ENCODE data around the gene NUP93. TPM values are rescaled to one million over a fixed set of nuclear protein-coding genes. Genes with fewer than 3 reads are reported as not detected.
"Not testable (repeated sequence)": the region's sequence is repeated elsewhere in the genome, so short reads cannot be mapped to it uniquely, and the experiment has no call there.

NUP93 gene
- total RNA-seq, 2 donors from 2014 or later, result 38.8 to 73.3 TPM

DNA sequence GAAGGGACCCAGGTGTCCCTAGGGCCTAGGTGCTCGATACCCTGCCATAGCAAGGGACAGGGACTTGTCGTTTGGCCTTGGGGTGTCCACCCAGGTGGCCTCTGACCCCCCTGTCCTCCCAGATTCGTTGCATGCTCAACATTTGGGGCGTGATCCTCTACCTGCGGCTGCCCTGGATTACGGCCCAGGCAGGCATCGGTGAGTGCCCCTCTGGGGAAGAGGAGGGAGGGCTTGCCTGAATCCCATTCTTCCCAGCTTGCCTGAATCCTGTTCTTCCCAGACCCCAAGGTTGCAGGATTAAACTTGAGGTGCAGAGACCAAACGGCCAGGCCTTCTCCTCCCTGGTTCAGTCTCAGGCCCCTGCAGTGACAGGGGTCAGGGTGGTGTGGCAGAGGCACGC, 138.2 kb downstream of the NUP93 start:
- Histone ChIP-seq H3K36me3 (no peaks in the 10 kb centered on the region), H3K4me1 (replicated peaks) (peaks cover 9% of the 10 kb centered on the region), H3K27me3 (replicated peaks; ENCODE audit: insufficient read depth) (no peaks in the 10 kb centered on the region), H3K9me3 (no peaks in the 10 kb centered on the region), H3K4me3 (no peak overlapping the region), H3K27ac (no peak overlapping the region)
- 92% methylated on average over 9 of the region's 9 CpGs for WGBS
- DNase-seq (ENCODE audit: low spot score), result no peak
- intact Hi-C loops (cut with DNase I), result loop anchor here (2.0 to 5.0 kb wide), 2 partner anchors 84 to 177 kb away; no protein-coding TSS in a partner anchor
- TF ChIP-seq POLR2A (IDR thresholded peaks at IDR 0.05), result no peak
- TF ChIP-seq, protein P1, sequence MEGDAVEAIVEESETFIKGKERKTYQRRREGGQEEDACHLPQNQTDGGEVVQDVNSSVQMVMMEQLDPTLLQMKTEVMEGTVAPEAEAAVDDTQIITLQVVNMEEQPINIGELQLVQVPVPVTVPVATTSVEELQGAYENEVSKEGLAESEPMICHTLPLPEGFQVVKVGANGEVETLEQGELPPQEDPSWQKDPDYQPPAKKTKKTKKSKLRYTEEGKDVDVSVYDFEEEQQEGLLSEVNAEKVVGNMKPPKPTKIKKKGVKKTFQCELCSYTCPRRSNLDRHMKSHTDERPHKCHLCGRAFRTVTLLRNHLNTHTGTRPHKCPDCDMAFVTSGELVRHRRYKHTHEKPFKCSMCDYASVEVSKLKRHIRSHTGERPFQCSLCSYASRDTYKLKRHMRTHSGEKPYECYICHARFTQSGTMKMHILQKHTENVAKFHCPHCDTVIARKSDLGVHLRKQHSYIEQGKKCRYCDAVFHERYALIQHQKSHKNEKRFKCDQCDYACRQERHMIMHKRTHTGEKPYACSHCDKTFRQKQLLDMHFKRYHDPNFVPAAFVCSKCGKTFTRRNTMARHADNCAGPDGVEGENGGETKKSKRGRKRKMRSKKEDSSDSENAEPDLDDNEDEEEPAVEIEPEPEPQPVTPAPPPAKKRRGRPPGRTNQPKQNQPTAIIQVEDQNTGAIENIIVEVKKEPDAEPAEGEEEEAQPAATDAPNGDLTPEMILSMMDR (IDR thresholded peaks at IDR 0.05), result no peak
- no peak for TF ChIP-seq POLR2AphosphoS5 (IDR thresholded peaks at IDR 0.05)

DNA sequence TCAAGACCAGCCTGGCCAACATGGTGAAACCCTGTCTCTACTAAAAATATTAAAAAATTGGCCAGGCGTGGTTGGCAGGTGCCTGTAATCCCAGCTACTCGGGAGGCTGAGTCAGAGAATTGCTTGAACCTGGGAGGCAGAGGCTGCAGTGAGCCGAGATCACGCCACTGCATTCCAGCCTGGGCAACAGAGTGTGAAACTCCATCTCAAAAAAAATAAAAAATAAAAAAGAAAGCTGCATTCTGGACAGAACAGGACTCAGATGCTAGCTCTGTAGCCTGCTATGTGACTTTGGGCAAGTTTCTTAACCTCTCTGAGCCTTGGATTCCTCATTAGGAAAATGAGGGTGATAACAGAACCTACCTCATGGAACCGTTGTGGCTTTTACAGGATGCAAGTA, 138.8 kb downstream of the NUP93 start:
- not testable (repeated sequence) for H3K27me3 ChIP-seq (replicated peaks; ENCODE audit: insufficient read depth); H3K36me3 ChIP-seq; H3K27ac ChIP-seq; H3K4me1 ChIP-seq (replicated peaks); DNase-seq (ENCODE audit: low spot score); H3K9me3 ChIP-seq; H3K4me3 ChIP-seq
- intact Hi-C loops (cut with DNase I), result loop anchor here (2.0 to 5.0 kb wide), 2 partner anchors 84 to 176 kb away; no protein-coding TSS in a partner anchor
- 88% methylated on average over 5 of the region's 5 CpGs for whole genome bisulfite sequencing

DNA sequence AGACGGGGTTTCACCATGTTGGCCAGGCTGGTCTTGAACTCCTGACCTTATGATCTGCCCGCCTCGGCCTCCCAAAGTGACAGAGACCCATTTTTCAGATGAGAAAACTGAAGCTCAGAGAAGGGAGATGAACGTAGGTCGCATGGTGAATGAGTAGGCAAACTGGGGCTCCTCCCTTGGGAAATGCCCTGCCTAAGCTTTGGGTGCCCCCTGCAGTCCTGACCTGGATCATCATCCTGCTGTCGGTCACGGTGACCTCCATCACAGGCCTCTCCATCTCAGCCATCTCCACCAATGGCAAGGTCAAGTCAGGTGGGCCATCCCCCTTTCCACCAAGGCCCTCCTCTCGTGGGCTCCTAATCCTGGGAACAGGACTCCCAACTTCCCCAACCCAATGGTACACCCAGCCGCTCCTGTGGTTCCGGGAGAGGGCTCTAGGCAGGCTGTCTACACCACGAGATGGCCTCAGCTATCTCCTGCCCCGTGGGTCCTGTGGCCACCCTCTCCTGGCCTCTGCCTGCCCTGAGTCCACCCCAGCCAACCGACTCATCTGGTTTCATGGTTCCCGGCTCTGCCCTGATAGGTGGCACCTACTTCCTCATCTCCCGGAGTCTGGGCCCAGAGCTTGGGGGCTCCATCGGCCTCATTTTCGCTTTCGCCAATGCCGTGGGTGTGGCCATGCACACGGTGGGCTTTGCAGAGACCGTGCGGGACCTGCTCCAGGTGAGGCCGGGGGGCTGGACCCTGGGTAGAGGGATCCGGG, 139.8 kb downstream of the NUP93 start:
- intact Hi-C loops (cut with DNase I), result loop anchor here (2.0 to 5.0 kb wide), 2 partner anchors 83 to 175 kb away; no protein-coding TSS in a partner anchor
- Histone ChIP-seq H3K9me3 (no peaks in the 10 kb centered on the region), H3K27ac (no peak overlapping the region), H3K27me3 (replicated peaks; ENCODE audit: insufficient read depth) (no peaks in the 10 kb centered on the region), H3K36me3 (no peaks in the 10 kb centered on the region), H3K4me1 (replicated peaks) (peaks cover 9% of the 10 kb centered on the region), H3K4me3 (no peak overlapping the region)
- TF ChIP-seq, protein P1 (IDR thresholded peaks at IDR 0.05), result no peak
- no peak for TF ChIP-seq POLR2A (IDR thresholded peaks at IDR 0.05)
- TF ChIP-seq POLR2AphosphoS5 (IDR thresholded peaks at IDR 0.05), result no peak
- 90% methylated on average over 24 of the region's 24 CpGs for WGBS
- DNase-seq (ENCODE audit: low spot score), result no peak

DNA sequence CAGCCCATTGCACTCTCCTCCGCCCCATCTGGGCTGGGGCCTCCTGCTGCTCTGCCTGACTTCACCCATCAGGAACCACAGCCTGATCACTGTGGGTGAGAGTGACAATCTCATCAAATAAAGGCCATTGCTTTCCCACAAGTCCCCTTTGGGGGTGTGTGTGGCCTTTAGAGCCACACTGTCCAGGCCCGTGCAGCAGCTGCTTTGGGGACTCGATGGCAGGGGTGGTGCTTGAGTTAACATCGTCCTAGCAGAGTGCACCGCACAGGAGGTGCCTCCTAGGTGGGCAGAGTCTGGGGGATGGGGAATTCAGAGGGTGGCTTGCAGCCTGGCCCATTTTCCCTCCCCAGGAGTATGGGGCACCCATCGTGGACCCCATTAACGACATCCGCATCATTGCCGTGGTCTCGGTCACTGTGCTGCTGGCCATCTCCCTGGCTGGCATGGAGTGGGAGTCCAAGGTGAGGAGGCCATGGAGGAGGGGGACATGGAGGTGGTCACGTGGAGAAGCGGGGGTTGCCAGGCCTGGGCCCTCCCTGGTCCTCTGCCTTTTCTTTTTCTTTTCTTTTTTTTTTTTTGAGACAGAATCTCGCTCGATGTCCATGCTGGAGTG, 140.5 kb downstream of the NUP93 start:
- intact Hi-C loops (cut with DNase I), result no loop called here
- WGBS, result 96% methylated on average over 14 of the region's 14 CpGs
- Histone ChIP-seq H3K4me1 (replicated peaks) (peaks cover 9% of the 10 kb centered on the region), H3K36me3 (no peaks in the 10 kb centered on the region), H3K27me3 (replicated peaks; ENCODE audit: insufficient read depth) (no peaks in the 10 kb centered on the region), H3K9me3 (no peaks in the 10 kb centered on the region), H3K4me3 (no peak overlapping the region), H3K27ac (no peak overlapping the region)
- no peak for DNase-seq (ENCODE audit: low spot score)
- TF ChIP-seq, protein P1 (IDR thresholded peaks at IDR 0.05), result no peak
- no peak for TF ChIP-seq POLR2AphosphoS5 (IDR thresholded peaks at IDR 0.05)
- no peak for TF ChIP-seq POLR2A (IDR thresholded peaks at IDR 0.05)

DNA sequence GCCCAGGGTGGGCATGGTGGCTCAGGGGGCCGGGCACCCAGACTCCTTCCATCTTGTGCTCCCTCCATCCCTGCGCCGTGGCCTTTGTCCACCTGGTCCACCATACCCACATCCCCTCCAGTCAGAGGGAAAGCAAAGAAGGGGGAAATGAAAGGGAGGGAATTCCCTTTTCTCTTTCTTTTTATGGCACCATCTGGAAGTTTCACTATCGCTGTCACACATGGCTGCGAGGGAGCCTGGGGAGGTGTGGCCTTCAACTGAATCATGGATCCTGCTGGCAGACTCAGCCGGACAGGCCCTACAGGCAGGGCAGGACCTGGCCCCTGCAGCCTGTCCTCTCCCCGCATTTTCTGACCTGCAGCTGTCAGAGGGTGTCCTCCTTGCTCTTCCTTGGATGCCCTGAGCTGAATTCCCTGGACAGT, 141.3 kb downstream of the NUP93 start:
- no peak overlapping the region for H3K4me3 ChIP-seq
- no peaks in the 10 kb centered on the region for H3K9me3 ChIP-seq
- 63% methylated on average over 7 of the region's 7 CpGs for WGBS
- H3K27ac ChIP-seq, result peak overlapping the region in 1 of 2 donors; percentile 4
- intact Hi-C loops (cut with DNase I), result no loop called here
- H3K36me3 ChIP-seq, result no peaks in the 10 kb centered on the region
- DNase-seq (ENCODE audit: low spot score), result peak; percentile 41
- H3K27me3 ChIP-seq (replicated peaks; ENCODE audit: insufficient read depth), result no peaks in the 10 kb centered on the region
- TF ChIP-seq POLR2A (IDR thresholded peaks at IDR 0.05) (no peak), POLR2AphosphoS5 (IDR thresholded peaks at IDR 0.05) (peak; percentile 20)
- TF ChIP-seq, protein P1 (IDR thresholded peaks at IDR 0.05), result peak in 1 of 4 experiments; percentile 5
- H3K4me1 ChIP-seq (replicated peaks), result peaks cover 9% of the 10 kb centered on the region

Data from prostate gland (tissue), 2 donors.